ENCODE data around the gene PPP1R14D.

PPP1R14D gene

DNA sequence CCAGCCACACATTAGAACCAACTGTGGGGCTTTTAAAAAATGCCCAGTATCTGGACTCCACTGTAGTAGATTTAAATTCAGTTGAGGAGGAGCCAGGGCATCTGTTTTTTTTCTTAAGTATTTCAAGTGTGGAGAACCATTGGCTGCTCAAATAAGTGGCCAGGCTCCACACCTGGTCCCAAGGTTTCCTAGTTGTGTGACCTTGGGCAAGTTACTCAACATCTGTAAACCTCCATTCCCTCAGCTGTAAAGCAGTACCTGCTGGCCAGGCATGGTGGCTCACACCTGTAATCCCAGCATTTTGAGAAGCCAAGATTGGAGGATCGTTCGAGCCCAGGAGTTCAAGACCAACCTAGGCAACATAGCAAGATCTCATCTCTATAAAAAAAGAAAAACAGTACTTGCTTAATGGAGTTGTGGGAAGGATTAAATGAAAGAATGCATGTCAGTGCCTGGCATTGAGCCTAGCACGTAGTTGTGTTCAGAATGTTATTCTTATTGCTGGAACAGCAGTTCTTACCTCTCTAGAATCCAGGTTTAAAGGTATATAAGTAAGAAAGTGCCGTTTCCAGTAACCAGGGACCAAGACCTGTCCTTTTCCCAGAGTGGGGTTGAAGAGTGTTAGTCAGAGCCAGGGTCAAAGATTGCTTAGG, 2.0 kb downstream of the PPP1R14D start:
- no peaks in the 10 kb centered on the region for H3K9me3 ChIP-seq (ENCODE audit: insufficient read depth, low read length)
- no peaks in the 10 kb centered on the region for H3K27me3 ChIP-seq (ENCODE audit: low read length)
- no peak overlapping the region for H3K4me3 ChIP-seq (ENCODE audit: insufficient read depth, low read length, poor library complexity, severe bottlenecking)
- no peaks in the 10 kb centered on the region for H3F3A ChIP-seq (ENCODE audit: insufficient read depth)
- H3K27ac ChIP-seq (ENCODE audit: low read depth, low read length) = no peak overlapping the region
- H3K79me2 ChIP-seq (ENCODE audit: insufficient read depth, low read length) = no peaks in the 10 kb centered on the region
- no peaks in the 10 kb centered on the region for H3K9me2 ChIP-seq (replicated peaks; ENCODE audit: insufficient read depth, low read length)
- H3K9ac ChIP-seq (ENCODE audit: low read length) = no peak overlapping the region
- H3K36me3 ChIP-seq (ENCODE audit: low read length) = no peaks in the 10 kb centered on the region
- no peak overlapping the region for H3K4me2 ChIP-seq (ENCODE audit: low read depth, low read length, poor library complexity, severe bottlenecking)
- H2AFZ ChIP-seq (ENCODE audit: low read depth, low read length, severe bottlenecking) = no peak overlapping the region
- TF ChIP-seq, protein P1, sequence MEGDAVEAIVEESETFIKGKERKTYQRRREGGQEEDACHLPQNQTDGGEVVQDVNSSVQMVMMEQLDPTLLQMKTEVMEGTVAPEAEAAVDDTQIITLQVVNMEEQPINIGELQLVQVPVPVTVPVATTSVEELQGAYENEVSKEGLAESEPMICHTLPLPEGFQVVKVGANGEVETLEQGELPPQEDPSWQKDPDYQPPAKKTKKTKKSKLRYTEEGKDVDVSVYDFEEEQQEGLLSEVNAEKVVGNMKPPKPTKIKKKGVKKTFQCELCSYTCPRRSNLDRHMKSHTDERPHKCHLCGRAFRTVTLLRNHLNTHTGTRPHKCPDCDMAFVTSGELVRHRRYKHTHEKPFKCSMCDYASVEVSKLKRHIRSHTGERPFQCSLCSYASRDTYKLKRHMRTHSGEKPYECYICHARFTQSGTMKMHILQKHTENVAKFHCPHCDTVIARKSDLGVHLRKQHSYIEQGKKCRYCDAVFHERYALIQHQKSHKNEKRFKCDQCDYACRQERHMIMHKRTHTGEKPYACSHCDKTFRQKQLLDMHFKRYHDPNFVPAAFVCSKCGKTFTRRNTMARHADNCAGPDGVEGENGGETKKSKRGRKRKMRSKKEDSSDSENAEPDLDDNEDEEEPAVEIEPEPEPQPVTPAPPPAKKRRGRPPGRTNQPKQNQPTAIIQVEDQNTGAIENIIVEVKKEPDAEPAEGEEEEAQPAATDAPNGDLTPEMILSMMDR (IDR thresholded peaks at IDR 0.05; ENCODE audit: insufficient read depth, low read length, poor library complexity, severe bottlenecking) = no peak
- TF ChIP-seq EZH2phosphoT487 (conservative IDR thresholded peaks at IDR 0.05; ENCODE audit: low read length) = no peak
- H4K20me1 ChIP-seq (ENCODE audit: low read depth, low read length) = no peaks in the 10 kb centered on the region

DNA sequence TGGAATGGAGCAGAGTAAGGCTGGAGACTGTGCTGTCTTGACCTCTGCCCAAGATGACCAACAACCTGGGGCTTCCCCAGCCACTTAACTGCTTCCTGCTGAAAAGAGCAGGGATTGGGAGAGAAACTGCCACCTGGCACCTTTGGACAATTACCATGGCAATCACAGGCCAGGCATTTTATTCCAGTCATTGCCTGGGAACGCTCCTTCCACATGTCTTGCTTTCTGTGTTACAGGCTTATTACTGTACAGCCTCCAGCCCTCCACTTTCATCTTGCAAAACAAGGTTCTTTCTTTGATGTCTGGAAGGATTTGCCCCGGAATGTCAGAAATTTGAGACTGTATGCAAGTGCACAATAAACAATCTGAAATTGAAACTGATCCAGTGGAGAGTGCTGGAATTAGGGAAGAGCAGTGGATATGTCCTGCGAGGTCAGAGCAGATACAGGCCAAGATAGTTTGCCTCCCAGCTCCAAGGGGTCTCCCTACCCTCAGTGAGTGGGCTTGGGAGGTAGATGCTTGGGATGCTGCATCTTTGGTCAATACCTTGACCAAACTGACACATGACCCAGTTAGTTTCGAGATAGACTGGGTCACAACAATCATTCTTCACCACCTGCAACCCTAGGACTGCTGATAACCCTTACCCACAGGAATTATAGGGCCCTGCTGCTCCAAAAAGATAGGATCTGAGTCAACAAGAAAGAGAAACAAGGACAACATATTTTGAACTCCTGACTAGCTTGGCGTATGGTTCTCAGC, 2.7 kb downstream of the PPP1R14D start:
- Histone ChIP-seq H3K27ac (ENCODE audit: low read depth, low read length) (no peak overlapping the region), H3K4me2 (ENCODE audit: low read depth, low read length, poor library complexity, severe bottlenecking) (no peak overlapping the region), H3F3A (ENCODE audit: insufficient read depth) (no peaks in the 10 kb centered on the region), H4K20me1 (ENCODE audit: low read depth, low read length) (no peaks in the 10 kb centered on the region), H3K36me3 (ENCODE audit: low read length) (no peaks in the 10 kb centered on the region), H3K79me2 (ENCODE audit: insufficient read depth, low read length) (no peaks in the 10 kb centered on the region), H3K27me3 (ENCODE audit: low read length) (no peaks in the 10 kb centered on the region), H3K9me2 (replicated peaks; ENCODE audit: insufficient read depth, low read length) (no peaks in the 10 kb centered on the region), H3K9ac (ENCODE audit: low read length) (no peak overlapping the region), H2AFZ (ENCODE audit: low read depth, low read length, severe bottlenecking) (no peak overlapping the region), H3K9me3 (ENCODE audit: insufficient read depth, low read length) (no peaks in the 10 kb centered on the region), H3K4me3 (ENCODE audit: insufficient read depth, low read length, poor library complexity, severe bottlenecking) (no peak overlapping the region)
- TF ChIP-seq, protein P1 (IDR thresholded peaks at IDR 0.05; ENCODE audit: insufficient read depth, low read length, poor library complexity, severe bottlenecking) = no peak
- no peak for TF ChIP-seq EZH2phosphoT487 (conservative IDR thresholded peaks at IDR 0.05; ENCODE audit: low read length)

DNA sequence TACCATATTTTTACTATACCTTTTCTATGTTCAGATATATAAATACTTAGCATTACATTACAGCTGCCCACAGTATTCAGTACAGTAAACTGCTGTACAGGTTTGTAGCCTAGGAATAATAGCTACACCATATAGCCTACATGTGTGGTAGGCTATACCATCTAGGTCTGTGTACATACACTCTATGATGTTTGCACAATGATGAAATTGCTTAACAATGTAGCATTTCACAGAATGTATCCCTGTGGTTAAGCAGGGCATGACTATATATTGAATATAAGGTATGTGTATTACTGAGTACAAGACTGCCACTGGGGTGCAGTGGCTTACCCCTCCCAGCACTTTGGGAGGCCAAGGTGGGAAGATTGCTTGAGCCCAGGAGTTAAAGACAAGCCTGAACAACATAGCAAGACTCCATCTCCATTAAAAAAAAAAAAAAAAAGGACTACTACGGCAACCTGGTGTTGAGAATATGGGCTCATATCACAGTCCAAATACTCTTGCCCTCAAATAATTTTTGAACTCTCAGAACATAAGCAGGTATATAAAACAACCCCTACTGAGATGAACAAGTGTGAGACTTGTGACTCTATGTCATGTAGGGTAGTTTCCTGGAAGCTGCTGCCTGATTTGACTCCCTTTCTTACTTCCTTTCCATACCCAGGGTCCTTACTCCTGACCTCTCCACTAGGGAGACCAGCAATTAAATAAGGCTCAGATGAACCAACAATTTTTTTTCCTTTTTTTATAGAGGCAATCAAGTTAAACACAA, 4.8 kb downstream of the PPP1R14D start:
- H3K4me2 ChIP-seq (ENCODE audit: low read depth, low read length, poor library complexity, severe bottlenecking) = no peak overlapping the region
- no peaks in the 10 kb centered on the region for H3K9me3 ChIP-seq (ENCODE audit: insufficient read depth, low read length)
- H3K4me3 ChIP-seq (ENCODE audit: insufficient read depth, low read length, poor library complexity, severe bottlenecking) = no peak overlapping the region
- H3K36me3 ChIP-seq (ENCODE audit: low read length) = no peaks in the 10 kb centered on the region
- no peaks in the 10 kb centered on the region for H3K9me2 ChIP-seq (replicated peaks; ENCODE audit: insufficient read depth, low read length)
- no peaks in the 10 kb centered on the region for H4K20me1 ChIP-seq (ENCODE audit: low read depth, low read length)
- no peak for TF ChIP-seq EZH2phosphoT487 (conservative IDR thresholded peaks at IDR 0.05; ENCODE audit: low read length)
- TF ChIP-seq, protein P1 (IDR thresholded peaks at IDR 0.05; ENCODE audit: insufficient read depth, low read length, poor library complexity, severe bottlenecking) = no peak
- no peak overlapping the region for H2AFZ ChIP-seq (ENCODE audit: low read depth, low read length, severe bottlenecking)
- H3K79me2 ChIP-seq (ENCODE audit: insufficient read depth, low read length) = no peaks in the 10 kb centered on the region
- no peaks in the 10 kb centered on the region for H3K27me3 ChIP-seq (ENCODE audit: low read length)
- no peak overlapping the region for H3K9ac ChIP-seq (ENCODE audit: low read length)
- no peak overlapping the region for H3K27ac ChIP-seq (ENCODE audit: low read depth, low read length)
- no peaks in the 10 kb centered on the region for H3F3A ChIP-seq (ENCODE audit: insufficient read depth)

Measured in SU-DHL-6 (cell line).